ENCODE measurements around the gene FOXO3. TPM values are rescaled to one million over a fixed set of nuclear protein-coding genes. Genes with fewer than 3 reads are reported as not detected.

The FOXO3 gene
- total RNA-seq, 3 donors from 2014 or later (not counting 1 experiment from before 2014, with no cell fraction given), result 43.1 to 70.4 (median 51.3) TPM

- Histone ChIP-seq H3K27me3 (ENCODE audit: control insufficient read depth, insufficient read depth, low read length) (no peaks in the 10 kb centered on the region), H3K4me3 (ENCODE audit: low read length) (no peak overlapping the region), H3K9me3 (ENCODE audit: control insufficient read depth, insufficient read depth, low read length) (no peaks in the 10 kb centered on the region), H3K27ac (ENCODE audit: low read length) (no peak overlapping the region), H3K36me3 (ENCODE audit: control insufficient read depth, insufficient read depth, low read length) (no peaks in the 10 kb centered on the region), H3K4me1 (ENCODE audit: control insufficient read depth, insufficient read depth, low read length) (peaks cover 14% of the 10 kb centered on the region)
- DNase-seq (no peak), ATAC-seq (no peak)
- H3K9me3 Mint-ChIP-seq, result no peaks in the 10 kb centered on the region
- intact Hi-C loops (cut with micrococcal nuclease), result no loop called here
- no peaks in the 10 kb centered on the region for H3K27me3 Mint-ChIP-seq (ENCODE audit: low read depth in 2 of 2)
- peak overlapping the region; percentile 8 to 10 for H3K27ac Mint-ChIP-seq
- no peak for TF ChIP-seq CTCF (IDR thresholded peaks at IDR 0.05)
- peaks cover 75 to 77% of the 10 kb centered on the region in 2 donors for H3K4me1 Mint-ChIP-seq
- H3K4me3 Mint-ChIP-seq, result no peak overlapping the region
- 75% methylated on average over 3 of the region's 3 CpGs for WGBS (ENCODE audit: insufficient coverage)
- H3K36me3 Mint-ChIP-seq, result no peaks in the 10 kb centered on the region
Observed at GRCh38 chr6:108618623-108619152, 58.0 kb downstream of the FOXO3 start.

- no peak for TF ChIP-seq CTCF (IDR thresholded peaks at IDR 0.05)
- Histone ChIP-seq H3K9me3 (ENCODE audit: control insufficient read depth, insufficient read depth, low read length) (no peaks in the 10 kb centered on the region), H3K27me3 (ENCODE audit: control insufficient read depth, insufficient read depth, low read length) (no peaks in the 10 kb centered on the region), H3K27ac (ENCODE audit: low read length) (no peak overlapping the region), H3K36me3 (ENCODE audit: control insufficient read depth, insufficient read depth, low read length) (no peaks in the 10 kb centered on the region), H3K4me3 (ENCODE audit: low read length) (no peak overlapping the region), H3K4me1 (ENCODE audit: control insufficient read depth, insufficient read depth, low read length) (peaks cover 14% of the 10 kb centered on the region)
- H3K27me3 Mint-ChIP-seq (ENCODE audit: low read depth in 2 of 2), result no peaks in the 10 kb centered on the region
- H3K4me1 Mint-ChIP-seq, result peaks cover 73% of the 10 kb centered on the region in 2 donors
- DNase-seq, result no peak
- H3K27ac Mint-ChIP-seq, result peak overlapping the region; percentile 10 to 51
- H3K9me3 Mint-ChIP-seq, result no peaks in the 10 kb centered on the region
- intact Hi-C loops (cut with micrococcal nuclease), result no loop called here
- 96% methylated on average over 1 of the region's 2 CpGs for WGBS (ENCODE audit: insufficient coverage)
- H3K4me3 Mint-ChIP-seq, result no peak overlapping the region
- H3K36me3 Mint-ChIP-seq, result no peaks in the 10 kb centered on the region
- ATAC-seq, result no peak
Observed at GRCh38 chr6:108619431-108620197, 58.9 kb downstream of the FOXO3 start.

- no peak overlapping the region for H3K4me3 Mint-ChIP-seq
- H3K27ac ChIP-seq (ENCODE audit: low read length), result no peak overlapping the region
- no peak for ATAC-seq
- peak overlapping the region in 1 of 2 donors; percentile 48 for H3K27ac Mint-ChIP-seq
- H3K9me3 Mint-ChIP-seq, result no peaks in the 10 kb centered on the region
- DNase-seq, result no peak
- no peaks in the 10 kb centered on the region for H3K36me3 ChIP-seq (ENCODE audit: control insufficient read depth, insufficient read depth, low read length)
- peaks cover 14% of the 10 kb centered on the region for H3K4me1 ChIP-seq (ENCODE audit: control insufficient read depth, insufficient read depth, low read length)
- TF ChIP-seq CTCF (IDR thresholded peaks at IDR 0.05), result no peak
- WGBS (ENCODE audit: insufficient coverage), result 95% methylated on average over 6 of the region's 6 CpGs
- intact Hi-C loops (cut with micrococcal nuclease), result no loop called here
- H3K27me3 ChIP-seq (ENCODE audit: control insufficient read depth, insufficient read depth, low read length), result no peaks in the 10 kb centered on the region
- peaks cover 69 to 71% of the 10 kb centered on the region in 2 donors for H3K4me1 Mint-ChIP-seq
- H3K36me3 Mint-ChIP-seq, result no peaks in the 10 kb centered on the region
- no peaks in the 10 kb centered on the region for H3K9me3 ChIP-seq (ENCODE audit: control insufficient read depth, insufficient read depth, low read length)
- no peaks in the 10 kb centered on the region for H3K27me3 Mint-ChIP-seq (ENCODE audit: low read depth in 2 of 2)
- H3K4me3 ChIP-seq (ENCODE audit: low read length), result no peak overlapping the region
Observed at GRCh38 chr6:108621117-108621516, 60.4 kb downstream of the FOXO3 start.
